ENCODE measurements around the gene KCNN3.
"Not testable (repeated sequence)": the region's sequence is repeated elsewhere in the genome, so short reads cannot be mapped to it uniquely, and the experiment has no call there.

Gene KCNN3

GRCh38 chr1:154870115-154870571 lies at the start of gene KCNN3:
TSS of gene KCNN3 (minus strand) at chr1:154870281. CDS start at chr1:154869964, 317 bp downstream.
- intact Hi-C loops (cut with DNase I) = loop anchor here (5.0 to 10.0 kb wide), 2 partner anchors 313 to 385 kb away; partner anchors contain the start of gene UBE2Q1
- peak; percentile 88 to 99 (median 96) for DNase-seq

- DNase-seq = no peak
- intact Hi-C loops (cut with DNase I) = no loop called here
Observed at GRCh38 chr1:154913273-154913672, 43.2 kb upstream of the KCNN3 start.

GRCh38 chr1:154912755-154913154 lies 42.7 kb upstream of the KCNN3 start:
- no peak for DNase-seq

GRCh38 chr1:154911691-154912550 lies 41.8 kb upstream of the KCNN3 start:
- no peak for DNase-seq
- intact Hi-C loops (cut with DNase I) = no loop called here

More at GRCh38 chr1:154912755-154913154, 42.7 kb upstream of the KCNN3 start:
- intact Hi-C loops (cut with DNase I) = no loop called here

- DNase-seq = no peak
- intact Hi-C loops (cut with DNase I) = no loop called here
Observed at GRCh38 chr1:154910851-154911250, 40.8 kb upstream of the KCNN3 start.

- intact Hi-C loops (cut with DNase I) = no loop called here
- DNase-seq = no peak
Observed at GRCh38 chr1:154908937-154909336, 38.9 kb upstream of the KCNN3 start.

GRCh38 chr1:154908129-154908528 lies 38.0 kb upstream of the KCNN3 start:
- intact Hi-C loops (cut with DNase I); DNase-seq: not testable (repeated sequence)

GRCh38 chr1:154906621-154907081 lies 36.6 kb upstream of the KCNN3 start:
- intact Hi-C loops (cut with DNase I) = no loop called here
- DNase-seq = no peak

GRCh38 chr1:154902938-154903566 lies 33.0 kb upstream of the KCNN3 start:
- intact Hi-C loops (cut with DNase I) = no loop called here
- DNase-seq = no peak

GRCh38 chr1:154901591-154901990 lies 31.5 kb upstream of the KCNN3 start:
- intact Hi-C loops (cut with DNase I) = no loop called here
- no peak for DNase-seq

- no peak for DNase-seq
- intact Hi-C loops (cut with DNase I) = no loop called here
Observed at GRCh38 chr1:154899041-154899440, 29.0 kb upstream of the KCNN3 start.

GRCh38 chr1:154896771-154897286 lies 26.7 kb upstream of the KCNN3 start:
- intact Hi-C loops (cut with DNase I) = no loop called here
- DNase-seq = peak in 27 of 42 donors; percentile 6 to 60 (median 24)

GRCh38 chr1:154895798-154896197 lies 25.7 kb upstream of the KCNN3 start:
- intact Hi-C loops (cut with DNase I) = no loop called here
- DNase-seq = no peak

GRCh38 chr1:154891452-154891851 lies 21.4 kb upstream of the KCNN3 start:
- intact Hi-C loops (cut with DNase I) = no loop called here
- no peak for DNase-seq

- no peak for DNase-seq
- intact Hi-C loops (cut with DNase I) = no loop called here
Observed at GRCh38 chr1:154888757-154889156, 18.7 kb upstream of the KCNN3 start.

- intact Hi-C loops (cut with DNase I) = no loop called here
- no peak for DNase-seq
Observed at GRCh38 chr1:154886281-154887015, 16.4 kb upstream of the KCNN3 start.

GRCh38 chr1:154884869-154885701 lies 15.0 kb upstream of the KCNN3 start:
- intact Hi-C loops (cut with DNase I) = no loop called here

More at GRCh38 chr1:154884869-154885701, 15.0 kb upstream of the KCNN3 start:
- no peak for DNase-seq

All from head of caudate nucleus (tissue), 42 donors.